ENCODE data around the gene ARHGDIA. TPM values are rescaled to one million over a fixed set of nuclear protein-coding genes. Genes with fewer than 3 reads are reported as not detected.
"Not testable (repeated sequence)": the region's sequence is repeated elsewhere in the genome, so short reads cannot be mapped to it uniquely, and the experiment has no call there.

ARHGDIA gene
- total RNA-seq, 1 experiment from 2014 or later, result 304 TPM

DNA sequence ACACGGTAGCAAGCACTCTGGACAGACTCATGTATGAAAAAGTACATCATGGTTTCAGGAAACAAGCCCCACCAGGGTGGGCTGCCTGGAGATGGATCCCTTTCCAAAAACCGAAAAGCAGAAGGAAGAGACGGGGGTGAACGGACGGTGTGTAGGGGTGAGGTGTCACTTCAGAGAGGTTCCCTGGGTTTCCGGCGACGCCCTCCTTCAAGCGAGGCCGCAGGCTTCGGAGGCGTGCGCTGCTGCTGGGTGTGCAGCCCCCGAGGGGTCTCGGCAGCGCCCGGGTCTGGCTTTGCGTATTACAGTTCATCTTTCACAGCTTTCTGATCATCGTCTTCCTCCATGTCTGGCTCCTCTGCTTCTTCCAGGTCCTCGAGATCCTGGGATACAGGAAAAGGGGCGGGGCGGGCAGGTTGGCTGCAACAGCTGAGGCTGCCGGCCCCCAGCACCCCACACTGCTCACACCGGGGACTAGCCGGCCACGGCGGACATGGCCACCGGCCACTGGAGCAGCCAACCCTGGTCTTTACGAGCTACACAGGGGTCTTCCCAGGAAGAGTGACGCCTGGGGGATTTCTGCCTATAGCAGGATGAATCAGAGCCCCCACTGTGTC is 27.3 kb downstream of the ARHGDIA start:
- Histone ChIP-seq H3K9me3 (replicated peaks) (no peaks in the 10 kb centered on the region), H3K4me3 (no peak overlapping the region), H3K4me1 (replicated peaks) (no peaks in the 10 kb centered on the region), H3K27me3 (replicated peaks) (no peaks in the 10 kb centered on the region), H3K27ac (no peak overlapping the region), H3K36me3 (peaks cover 71% of the 10 kb centered on the region)
- DNase-seq (ENCODE audit: low read depth in 1 of 2, low spot score in 2 of 2), result no peak

DNA sequence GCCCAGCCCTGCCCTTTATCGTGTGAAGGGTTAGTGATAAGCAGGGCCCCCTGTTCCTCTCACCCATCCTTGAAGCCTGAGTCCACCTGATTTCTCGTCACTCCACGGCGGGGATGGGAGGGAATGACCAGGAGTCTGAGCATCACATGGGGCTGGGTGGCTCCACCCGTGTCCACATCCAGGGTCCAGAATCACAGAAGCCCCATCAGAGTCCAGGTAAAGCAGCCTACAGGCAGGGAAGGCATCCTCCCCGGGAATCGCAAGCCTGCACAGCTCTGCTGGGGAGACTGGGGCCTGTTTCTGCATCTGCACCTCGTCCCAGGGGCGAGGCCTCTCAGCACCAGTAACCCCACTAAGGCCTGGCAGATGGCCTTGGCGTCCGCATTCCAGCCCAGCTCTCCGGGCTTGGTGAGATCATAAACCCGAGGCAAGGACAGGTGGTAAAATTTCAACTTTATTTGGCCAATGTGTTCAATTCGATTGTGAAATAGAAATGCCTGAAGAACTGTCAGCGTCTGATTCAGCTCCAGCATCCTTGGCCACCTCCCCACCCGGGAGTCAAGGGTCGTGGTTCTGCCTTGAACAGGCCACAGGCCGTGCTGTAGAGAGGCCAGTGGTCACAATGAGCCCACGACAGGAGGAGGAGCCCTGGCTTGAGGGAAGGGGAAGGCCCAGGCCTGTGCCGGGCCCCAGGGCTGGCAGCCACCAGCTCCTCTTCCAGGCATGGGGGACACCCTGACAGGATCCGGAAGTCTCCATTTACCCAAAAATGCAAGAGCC is 28.2 kb downstream of the ARHGDIA start:
- no peak overlapping the region for H3K4me3 ChIP-seq
- H3K36me3 ChIP-seq, result peaks cover 62% of the 10 kb centered on the region
- no peaks in the 10 kb centered on the region for H3K4me1 ChIP-seq (replicated peaks)
- H3K9me3 ChIP-seq (replicated peaks), result no peaks in the 10 kb centered on the region
- H3K27me3 ChIP-seq (replicated peaks), result no peaks in the 10 kb centered on the region
- H3K27ac ChIP-seq, result no peak overlapping the region
- peak in 1 of 2 experiments; percentile 44 for DNase-seq (ENCODE audit: low read depth in 1 of 2, low spot score in 2 of 2)

DNA sequence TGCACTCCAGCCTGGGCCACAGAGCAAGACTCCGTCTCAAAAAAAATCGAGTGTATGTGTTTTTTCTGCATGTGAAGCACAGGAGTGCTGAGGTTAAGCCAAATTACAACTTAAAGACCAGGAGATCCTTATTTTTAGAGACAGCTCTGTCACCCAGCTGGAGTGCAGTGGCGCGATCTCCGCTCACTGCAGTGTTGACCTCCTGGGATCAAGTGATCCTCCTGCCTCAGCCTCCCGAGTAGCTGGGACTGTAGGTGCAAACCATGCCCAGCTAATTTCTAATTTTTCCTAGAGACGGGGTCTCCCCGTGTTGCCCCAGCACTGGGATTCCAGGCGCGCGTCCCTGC is 28.8 kb downstream of the ARHGDIA start:
- H3K27me3 ChIP-seq (replicated peaks), result no peaks in the 10 kb centered on the region

GRCh38 chr17:81841866-81842265 is 29.3 kb downstream of the ARHGDIA start:
- H3K27ac ChIP-seq, result no peak overlapping the region
- H3K27me3 ChIP-seq (replicated peaks), result no peaks in the 10 kb centered on the region
- H3K36me3 ChIP-seq, result peaks cover 52% of the 10 kb centered on the region
- H3K9me3 ChIP-seq (replicated peaks), result no peaks in the 10 kb centered on the region
- no peak for DNase-seq (ENCODE audit: low read depth in 1 of 2, low spot score in 2 of 2)
- H3K4me3 ChIP-seq, result no peak overlapping the region
- no peaks in the 10 kb centered on the region for H3K4me1 ChIP-seq (replicated peaks)

More for the DNA sequence above, 28.8 kb downstream of the ARHGDIA start:
- H3K9me3 ChIP-seq (replicated peaks), result no peaks in the 10 kb centered on the region
- H3K4me3 ChIP-seq, result no peak overlapping the region
- H3K27ac ChIP-seq, result no peak overlapping the region
- peaks cover 57% of the 10 kb centered on the region for H3K36me3 ChIP-seq
- no peak for DNase-seq (ENCODE audit: low read depth in 1 of 2, low spot score in 2 of 2)
- H3K4me1 ChIP-seq (replicated peaks), result no peaks in the 10 kb centered on the region

GRCh38 chr17:81840826-81841778 is 30.0 kb downstream of the ARHGDIA start:
- H3K4me1 ChIP-seq (replicated peaks), result no peaks in the 10 kb centered on the region
- H3K27ac ChIP-seq, result no peak overlapping the region
- no peak overlapping the region for H3K4me3 ChIP-seq
- DNase-seq (ENCODE audit: low read depth in 1 of 2, low spot score in 2 of 2), result peak in 1 of 2 experiments; percentile 55
- no peaks in the 10 kb centered on the region for H3K27me3 ChIP-seq (replicated peaks)
- H3K36me3 ChIP-seq, result peaks cover 44% of the 10 kb centered on the region
- H3K9me3 ChIP-seq (replicated peaks), result no peaks in the 10 kb centered on the region

- not testable (repeated sequence) for H3K27me3 ChIP-seq (replicated peaks); DNase-seq (ENCODE audit: low read depth in 1 of 2, low spot score in 2 of 2); H3K9me3 ChIP-seq (replicated peaks); H3K4me1 ChIP-seq (replicated peaks); H3K4me3 ChIP-seq; H3K27ac ChIP-seq
- H3K36me3 ChIP-seq, result peaks cover 34% of the 10 kb centered on the region
Measured at GRCh38 chr17:81840059-81840458, 31.1 kb downstream of the ARHGDIA start.

- H3K9me3 ChIP-seq (replicated peaks), result no peaks in the 10 kb centered on the region
Measured at GRCh38 chr17:81839301-81839700, 31.8 kb downstream of the ARHGDIA start.

DNA sequence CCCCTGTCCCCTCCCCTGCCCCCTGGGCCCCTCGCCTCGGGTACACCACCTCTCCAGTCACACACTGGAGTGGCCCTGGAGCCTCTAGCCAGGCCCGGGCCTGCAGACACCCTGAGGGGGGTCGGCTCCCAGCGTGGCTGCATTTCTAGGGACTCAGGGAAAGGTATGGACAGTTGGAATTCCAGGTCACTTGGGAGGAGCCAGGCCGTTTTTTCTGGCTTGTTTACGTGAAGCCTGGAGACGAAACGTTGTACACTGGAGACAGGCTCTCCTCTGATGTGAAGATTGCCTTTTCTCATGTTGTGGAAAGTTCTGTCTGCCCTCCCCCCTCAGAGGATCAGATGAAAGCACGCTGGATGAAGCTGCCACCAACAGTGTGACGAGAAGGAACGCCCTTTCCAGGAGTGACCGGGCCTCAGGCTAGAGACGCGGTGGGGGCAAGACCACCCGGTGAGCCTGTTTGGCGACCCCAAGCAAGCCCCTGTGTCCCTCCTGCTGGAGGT is 32.3 kb downstream of the ARHGDIA start:
- no peak for DNase-seq (ENCODE audit: low read depth in 1 of 2, low spot score in 2 of 2)
- no peaks in the 10 kb centered on the region for H3K27me3 ChIP-seq (replicated peaks)
- no peaks in the 10 kb centered on the region for H3K9me3 ChIP-seq (replicated peaks)
- no peak overlapping the region for H3K27ac ChIP-seq
- no peak overlapping the region for H3K4me3 ChIP-seq
- peaks cover 21% of the 10 kb centered on the region for H3K36me3 ChIP-seq
- H3K4me1 ChIP-seq (replicated peaks), result peaks cover 8% of the 10 kb centered on the region

More at GRCh38 chr17:81839301-81839700, 31.8 kb downstream of the ARHGDIA start:
- Histone ChIP-seq H3K27me3 (replicated peaks) (no peaks in the 10 kb centered on the region), H3K4me1 (replicated peaks) (peaks cover 3% of the 10 kb centered on the region), H3K36me3 (peaks cover 26% of the 10 kb centered on the region), H3K27ac (no peak overlapping the region), H3K4me3 (no peak overlapping the region)
- no peak for DNase-seq (ENCODE audit: low read depth in 1 of 2, low spot score in 2 of 2)

GRCh38 chr17:81837641-81838040 is 33.5 kb downstream of the ARHGDIA start:
- no peak overlapping the region for H3K4me3 ChIP-seq
- DNase-seq (ENCODE audit: low read depth in 1 of 2, low spot score in 2 of 2), result no peak
- H3K4me1 ChIP-seq (replicated peaks), result peaks cover 16% of the 10 kb centered on the region
- H3K9me3 ChIP-seq (replicated peaks), result no peaks in the 10 kb centered on the region
- no peak overlapping the region for H3K27ac ChIP-seq
- no peaks in the 10 kb centered on the region for H3K27me3 ChIP-seq (replicated peaks)
- H3K36me3 ChIP-seq, result peaks cover 12% of the 10 kb centered on the region

DNA sequence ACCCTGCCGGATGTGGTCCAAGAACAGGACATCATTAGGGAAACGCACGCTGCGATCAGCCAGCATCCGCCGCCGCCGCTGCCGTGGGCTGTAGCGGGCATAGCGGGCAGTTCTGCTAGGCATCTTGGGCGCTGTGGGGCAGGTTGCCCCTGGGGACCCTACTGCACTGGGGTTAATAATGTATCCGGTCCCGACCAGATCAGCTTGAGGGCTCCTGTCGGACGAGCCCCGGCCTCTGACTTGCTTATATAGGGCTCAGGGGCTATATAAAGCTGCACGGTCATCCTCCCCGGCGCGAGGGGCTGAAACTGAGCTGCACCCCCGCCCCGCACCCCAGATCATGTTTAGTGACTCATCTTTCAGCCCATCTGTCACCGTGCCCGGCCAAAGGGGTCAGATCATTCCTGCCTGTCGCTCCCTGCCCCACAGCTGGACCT is 36.3 kb downstream of the ARHGDIA start, which contains the start of gene PPP1R27:
TSS of gene PPP1R27 (minus strand) at position 220 of the 437 bp plus-strand sequence. CDS start at position 123, 97 bp downstream.
- peaks cover 11% of the 10 kb centered on the region; the same call in 1 of the 2 replicates for H3K36me3 ChIP-seq
- no peaks in the 10 kb centered on the region for H3K27me3 ChIP-seq (replicated peaks)
- no peak for DNase-seq (ENCODE audit: low read depth in 1 of 2, low spot score in 2 of 2)
- no peaks in the 10 kb centered on the region for H3K9me3 ChIP-seq (replicated peaks)
- peaks cover 29% of the 10 kb centered on the region for H3K4me1 ChIP-seq (replicated peaks)
- H3K27ac ChIP-seq, result no peak within 1 kb of the TSS
- H3K4me3 ChIP-seq, result peak within 1 kb of the TSS; percentile 87

DNA sequence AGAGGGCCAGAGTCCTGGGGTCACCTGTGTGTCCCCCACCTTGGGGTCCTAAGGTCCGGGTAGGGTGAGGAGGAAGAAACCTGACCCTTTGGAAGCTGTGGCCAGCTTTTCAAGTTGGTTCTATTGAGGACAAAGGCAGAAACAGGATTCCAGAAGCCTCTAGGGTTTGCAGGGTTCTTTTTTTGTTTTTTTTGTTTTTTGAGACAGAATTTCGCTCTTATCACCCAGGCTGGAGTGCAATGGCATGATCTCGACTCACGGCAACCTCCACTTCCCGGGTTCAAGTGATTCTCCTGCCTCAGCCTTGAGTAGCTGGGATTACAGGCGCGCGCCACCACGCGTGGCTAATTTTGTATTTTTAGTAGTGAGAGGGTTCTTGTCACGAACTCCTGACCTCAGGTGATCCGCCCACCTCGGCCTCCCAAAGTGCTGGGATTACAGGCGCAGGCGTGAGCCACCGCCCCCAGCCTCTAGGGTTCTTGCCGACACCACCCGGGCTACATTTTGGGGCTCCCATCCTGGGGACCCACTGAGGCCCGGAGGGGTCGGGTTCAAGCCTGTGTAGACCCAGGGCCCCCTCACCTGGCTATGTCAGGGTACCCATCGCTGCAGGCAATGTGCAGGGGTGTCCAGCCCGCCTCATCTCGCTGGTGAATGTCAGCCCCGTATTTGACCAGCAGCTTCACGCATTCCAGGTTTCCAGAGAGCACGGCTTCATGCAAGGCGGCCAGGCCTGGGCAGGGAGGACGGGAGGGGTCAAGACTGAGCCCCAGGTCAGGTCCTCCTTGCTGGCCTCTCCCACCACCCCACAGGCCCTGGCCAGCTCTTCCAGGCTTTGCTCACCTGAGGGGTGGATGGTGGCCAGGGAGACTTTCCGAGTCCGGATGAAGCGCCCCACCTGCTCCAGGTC is 37.0 kb downstream of the ARHGDIA start:
- no peak overlapping the region; the same call in 1 of the 2 replicates for H3K27ac ChIP-seq
- peaks cover 12% of the 10 kb centered on the region; the same call in 1 of the 2 replicates for H3K36me3 ChIP-seq
- DNase-seq (ENCODE audit: low read depth in 1 of 2, low spot score in 2 of 2), result no peak
- no peaks in the 10 kb centered on the region for H3K9me3 ChIP-seq (replicated peaks)
- no peaks in the 10 kb centered on the region for H3K27me3 ChIP-seq (replicated peaks)
- H3K4me3 ChIP-seq, result peak overlapping the region; percentile 87
- H3K4me1 ChIP-seq (replicated peaks), result peaks cover 29% of the 10 kb centered on the region

DNA sequence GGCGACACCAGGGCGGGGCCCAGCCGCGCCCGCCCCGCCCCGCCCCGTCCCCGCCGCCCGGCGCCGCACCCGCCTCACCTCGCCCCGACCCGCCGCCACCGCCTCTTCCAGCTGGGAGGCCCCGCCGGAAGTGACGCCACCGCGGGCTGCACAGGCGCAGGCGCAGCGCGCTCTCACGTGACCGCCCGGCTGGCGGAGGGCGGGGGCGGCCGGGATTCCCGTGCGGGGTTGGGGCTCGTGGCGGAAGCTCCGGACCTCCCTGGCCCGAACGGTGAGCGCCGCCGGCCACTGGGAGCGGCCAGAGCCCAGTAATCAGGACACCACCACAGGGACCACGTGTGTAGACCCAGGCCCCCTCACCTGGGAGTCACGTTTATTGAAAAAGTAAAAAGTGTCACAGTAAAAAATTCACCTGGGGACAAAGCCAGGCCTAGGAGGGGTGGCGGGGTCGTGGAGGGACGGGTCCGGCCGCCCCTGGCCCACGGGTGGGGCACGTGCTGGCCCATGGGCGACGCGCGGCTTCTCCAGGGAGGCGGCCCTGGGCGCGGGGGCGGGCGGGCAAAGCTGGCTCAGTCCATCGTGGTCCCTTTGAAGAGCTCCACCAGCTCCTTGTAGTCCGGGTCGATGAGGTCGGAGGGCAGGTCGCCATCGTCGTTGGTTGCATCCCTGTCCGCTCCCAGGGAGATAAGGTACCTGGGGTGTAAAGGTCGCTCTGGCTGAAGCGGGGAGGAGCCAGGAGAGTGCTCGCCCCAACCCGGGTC is 37.8 kb downstream of the ARHGDIA start, which contains the start of gene MCRIP1:
TSS of gene MCRIP1 (minus strand) at position 132 of the 761 bp plus-strand sequence. CDS start 8,785 bp downstream, outside the sequence.
- H3K4me3 ChIP-seq, result peak within 1 kb of the TSS; percentile 87
- H3K27ac ChIP-seq, result peak within 1 kb of the TSS; percentile 84
- no peaks in the 10 kb centered on the region for H3K27me3 ChIP-seq (replicated peaks)
- H3K36me3 ChIP-seq, result peaks cover 12% of the 10 kb centered on the region; the same call in 1 of the 2 replicates
- H3K4me1 ChIP-seq (replicated peaks), result peaks cover 29% of the 10 kb centered on the region
- peak; percentile 85 to 98 for DNase-seq (ENCODE audit: low read depth in 1 of 2, low spot score in 2 of 2)
- no peaks in the 10 kb centered on the region for H3K9me3 ChIP-seq (replicated peaks)

Data from SJSA1 (cell line).